Neutrophil (primary cell): Measurements from ENCODE around the gene BCL2L13.

Experiments used
- H3K27ac ChIP-seq: fragments of 200-600 bp; sonication (generic); 2 replicates; pipeline ENCODE4 v1.5.1; 2016; ENCODE audit warnings: mild to moderate bottlenecking, moderate library complexity
- H3K27me3 ChIP-seq: fragments of 200-600 bp; sonication (generic); 2 replicates; pipeline ENCODE4 v1.6.0; 2016; ENCODE audit warnings: mild to moderate bottlenecking
- H3K36me3 ChIP-seq: fragments of 200-600 bp; sonication (generic); 2 replicates; pipeline ENCODE4 v1.5.1; 2017
- H3K4me1 ChIP-seq, 2 experiments: fragments of 200-600 bp in 1 of 2; sonication (generic) in 1 of 2; 1 replicate in 1 of 2; 2 replicates in 1 of 2; pipeline versions ENCODE4 v1.5.1 to v1.6.1; 2013 to 2016; ENCODE audit warnings: low read depth in 1 of 2, low read length in 1 of 2, mild to moderate bottlenecking in 1 of 2, moderate library complexity in 1 of 2; ENCODE audit not compliant: control insufficient read depth in 1 of 2, insufficient read depth in 1 of 2
- H3K4me3 ChIP-seq, 2 experiments: fragments of 200-600 bp in 1 of 2; sonication (generic) in 1 of 2; 1 replicate in 1 of 2; 2 replicates in 1 of 2; pipeline ENCODE4 v1.5.1; 2013 to 2016; ENCODE audit warnings: low read depth in 1 of 2, low read length in 1 of 2, mild to moderate bottlenecking in 1 of 2, moderate library complexity in 1 of 2
- H3K9me3 ChIP-seq: fragments of 200-600 bp; sonication (generic); 2 replicates; pipeline ENCODE4 v1.5.1; 2016
- CTCF ChIP-seq: fragments of 200-600 bp; sonication (generic); IDR thresholded peaks from 2 replicates; pipeline ENCODE4 v1.5.1; 2016; ENCODE audit warnings: antibody characterized with exemption

The BCL2L13 gene

GRCh38 chr22:17597217-17597616, 41.3 kb upstream of the BCL2L13 start:
- H3K27ac ChIP-seq = no peak overlapping the region
- no peaks in the 10 kb centered on the region for H3K9me3 ChIP-seq
- H3K4me1 ChIP-seq = no peaks in the 10 kb centered on the region
- H3K36me3 ChIP-seq = peaks cover 99% of the 10 kb centered on the region
- no peak for TF ChIP-seq CTCF
- no peaks in the 10 kb centered on the region for H3K27me3 ChIP-seq
- H3K4me3 ChIP-seq = no peak overlapping the region

GRCh38 chr22:17598318-17598717, 40.2 kb upstream of the BCL2L13 start:
- Histone ChIP-seq H3K36me3 (peaks cover 94% of the 10 kb centered on the region), H3K4me1 (no peaks in the 10 kb centered on the region), H3K4me3 (no peak overlapping the region), H3K27me3 (no peaks in the 10 kb centered on the region), H3K9me3 (no peaks in the 10 kb centered on the region), H3K27ac (no peak overlapping the region)
- no peak for TF ChIP-seq CTCF

- H3K9me3 ChIP-seq = no peaks in the 10 kb centered on the region
- peaks cover 0 to 3% of the 10 kb centered on the region in 2 experiments for H3K4me1 ChIP-seq
- TF ChIP-seq CTCF = no peak
- no peak overlapping the region for H3K27ac ChIP-seq
- peaks cover 68% of the 10 kb centered on the region for H3K36me3 ChIP-seq
- H3K4me3 ChIP-seq = no peak overlapping the region
- H3K27me3 ChIP-seq = no peaks in the 10 kb centered on the region
Observed at GRCh38 chr22:17601031-17601430, 37.5 kb upstream of the BCL2L13 start.

- Histone ChIP-seq H3K4me3 (no peak overlapping the region), H3K27ac (no peak overlapping the region), H3K4me1 (peaks cover 0 to 11% of the 10 kb centered on the region in 2 experiments), H3K36me3 (peaks cover 65% of the 10 kb centered on the region), H3K9me3 (no peaks in the 10 kb centered on the region), H3K27me3 (no peaks in the 10 kb centered on the region)
- TF ChIP-seq CTCF = no peak
Observed at GRCh38 chr22:17603668-17604067, 34.9 kb upstream of the BCL2L13 start.

- H3K27ac ChIP-seq = peak overlapping the region; percentile 57
- H3K9me3 ChIP-seq = no peaks in the 10 kb centered on the region
- no peak overlapping the region for H3K4me3 ChIP-seq
- peaks cover 0 to 11% of the 10 kb centered on the region in 2 experiments for H3K4me1 ChIP-seq
- no peaks in the 10 kb centered on the region for H3K27me3 ChIP-seq
- peaks cover 61% of the 10 kb centered on the region for H3K36me3 ChIP-seq
- no peak for TF ChIP-seq CTCF
Observed at GRCh38 chr22:17606496-17606895, 32.1 kb upstream of the BCL2L13 start.
